CD4-positive, alpha-beta T cell treated with Interleukin-21 for 1 hour (primary cell): ENCODE measurements around the gene AP3M1.
"Not testable (repeated sequence)": the region's sequence is repeated elsewhere in the genome, so short reads cannot be mapped to it uniquely, and the experiment has no call there.

Experiments used
- DNase-seq: peaks from one replicate; pipeline ENCODE4 v3.0.0-alpha.2; 2020

AP3M1 gene

DNA sequence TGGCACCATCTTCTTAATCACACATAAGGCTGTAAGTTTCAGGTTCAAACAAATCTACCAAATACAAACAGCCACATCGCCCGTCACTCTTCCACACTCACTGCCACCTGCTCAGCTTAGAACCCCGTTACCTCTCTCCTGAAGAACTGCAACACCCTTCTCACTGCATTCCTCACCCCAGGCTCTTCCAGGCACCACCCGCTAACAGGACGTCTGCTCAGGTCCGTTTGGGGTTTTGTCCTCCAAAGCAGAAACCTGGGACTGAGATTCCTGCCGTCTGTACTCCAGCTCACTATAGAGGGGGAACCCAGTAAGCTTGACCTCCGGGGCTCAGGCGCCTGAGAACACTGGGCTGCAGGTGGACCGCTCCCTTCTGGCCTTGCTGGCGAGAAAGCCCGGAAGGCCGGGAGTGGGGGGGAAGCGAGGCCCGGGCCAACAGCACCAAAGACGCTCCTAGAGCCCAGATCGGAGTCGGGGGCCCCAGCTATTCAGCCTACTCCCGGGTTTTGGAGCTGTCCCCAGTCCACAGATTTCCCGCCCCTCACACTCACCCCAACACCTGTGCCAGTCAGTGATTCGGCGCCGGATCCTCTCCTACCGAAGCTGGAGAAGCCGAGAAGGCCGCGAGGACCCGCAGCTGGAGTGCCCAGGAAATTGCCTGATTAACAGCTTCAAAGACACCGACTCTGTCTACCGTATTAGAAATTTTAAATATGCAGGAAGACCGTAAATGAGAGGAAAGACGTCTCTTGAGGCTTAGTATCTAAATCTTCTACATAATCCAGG is at the start of gene AP3M1:
Gene AP3M1, minus strand, starts transcription at position 625 of the 786 bp plus-strand sequence. CDS start 12,449 bp downstream, outside the sequence.
- no peak for DNase-seq

DNA sequence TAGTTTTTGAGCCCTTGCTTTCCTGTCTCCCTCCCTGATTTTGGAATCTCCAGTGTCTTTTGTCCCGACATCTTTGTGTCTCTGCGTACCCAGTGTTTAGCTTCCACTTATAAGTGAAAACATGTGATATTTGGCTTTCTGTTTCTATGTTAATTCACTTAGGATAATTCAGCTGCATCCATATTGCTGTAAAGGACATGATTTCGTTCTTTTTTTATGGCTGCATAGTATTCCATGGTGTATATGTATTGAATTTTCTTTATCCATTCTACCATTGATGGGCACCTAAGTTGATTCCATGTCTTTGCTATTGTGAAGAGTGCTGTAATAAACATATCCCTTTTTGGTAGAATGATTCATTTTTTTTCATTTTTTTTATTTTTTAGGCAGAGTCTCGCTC is 48.7 kb upstream of the AP3M1 start:
- no peak for DNase-seq

DNA sequence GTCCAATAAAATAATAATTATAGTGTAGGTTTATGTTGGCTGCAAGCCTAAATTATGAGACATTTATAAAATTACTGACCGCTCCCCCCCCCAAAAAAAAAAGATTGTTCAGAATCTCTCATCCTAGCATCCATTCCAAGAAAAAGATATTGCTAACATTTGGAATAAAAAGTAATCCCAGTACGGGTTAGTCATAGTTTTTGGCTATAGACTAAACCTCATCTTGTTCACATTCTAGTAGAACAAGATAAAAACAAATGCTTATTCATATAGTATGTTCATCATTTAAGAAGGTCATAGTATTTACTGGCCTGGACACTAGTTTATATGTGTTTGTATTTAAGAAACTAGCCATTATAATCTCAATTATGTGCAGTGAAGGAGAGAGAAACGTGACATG is 44.4 kb upstream of the AP3M1 start:
- DNase-seq = no peak

- peak; percentile 38 for DNase-seq
These were observed 43.9 kb upstream of the AP3M1 start for GRCh38 chr10:74194545-74194944.

DNA sequence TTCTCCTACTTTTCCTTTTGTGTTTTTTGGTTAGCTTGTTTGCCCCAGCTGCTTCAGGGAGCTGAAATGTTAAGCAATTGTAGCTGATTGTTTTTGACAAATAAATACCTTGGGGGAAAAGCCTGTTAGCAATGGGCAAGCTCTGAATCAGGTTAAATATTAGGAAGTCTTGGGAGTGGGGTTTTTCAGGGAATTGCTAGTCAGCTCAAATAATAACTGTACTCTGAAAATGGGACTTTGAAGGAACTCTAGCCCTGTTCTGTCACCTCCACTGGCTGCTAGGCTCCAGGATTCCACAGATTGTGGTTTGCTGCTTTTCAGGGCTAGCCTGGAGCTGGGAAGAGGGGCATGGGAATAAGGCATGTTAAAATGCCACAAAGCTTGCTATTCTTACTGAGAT is 39.9 kb upstream of the AP3M1 start:
- no peak for DNase-seq

GRCh38 chr10:74189999-74190421 is 39.4 kb upstream of the AP3M1 start:
- DNase-seq = peak; percentile 30

DNA sequence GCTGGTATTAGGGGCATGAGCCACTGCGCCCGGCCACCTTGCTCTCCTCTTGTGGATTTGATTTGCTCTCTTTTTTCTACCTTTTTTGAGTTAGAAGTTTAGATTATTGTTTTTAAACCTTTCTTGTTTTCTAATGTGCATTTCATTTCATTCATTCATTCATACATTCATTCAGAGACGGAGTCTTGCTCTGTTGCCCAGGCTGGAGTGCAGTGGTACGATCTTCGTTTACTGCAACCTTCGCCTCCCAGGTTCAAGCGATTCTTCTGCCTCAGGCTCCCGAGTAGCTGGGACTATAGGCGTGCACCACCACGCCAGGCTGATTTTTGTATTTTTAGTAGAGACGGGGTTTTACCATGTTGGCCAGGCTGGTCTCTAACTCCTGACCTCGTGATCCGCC is 38.0 kb upstream of the AP3M1 start:
- not testable (repeated sequence) for DNase-seq

DNA sequence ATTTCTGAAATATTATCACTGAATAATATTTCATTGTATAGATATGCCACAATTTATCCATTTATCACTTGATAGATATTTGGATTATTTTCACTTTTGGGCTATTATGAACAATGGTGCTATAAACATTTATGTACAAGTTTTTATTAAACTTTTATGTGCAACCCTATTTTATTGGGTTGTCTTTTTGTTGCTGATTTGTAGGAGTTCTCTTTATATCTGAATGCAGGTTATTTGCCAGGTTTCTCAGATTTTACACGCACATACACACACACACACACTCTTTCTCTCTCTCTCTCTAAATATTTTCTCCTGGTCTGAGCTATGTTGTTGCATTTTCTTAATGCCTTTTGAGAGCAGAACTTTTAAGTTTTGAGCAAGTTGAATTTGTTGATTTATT is 36.6 kb upstream of the AP3M1 start:
- DNase-seq = no peak

DNA sequence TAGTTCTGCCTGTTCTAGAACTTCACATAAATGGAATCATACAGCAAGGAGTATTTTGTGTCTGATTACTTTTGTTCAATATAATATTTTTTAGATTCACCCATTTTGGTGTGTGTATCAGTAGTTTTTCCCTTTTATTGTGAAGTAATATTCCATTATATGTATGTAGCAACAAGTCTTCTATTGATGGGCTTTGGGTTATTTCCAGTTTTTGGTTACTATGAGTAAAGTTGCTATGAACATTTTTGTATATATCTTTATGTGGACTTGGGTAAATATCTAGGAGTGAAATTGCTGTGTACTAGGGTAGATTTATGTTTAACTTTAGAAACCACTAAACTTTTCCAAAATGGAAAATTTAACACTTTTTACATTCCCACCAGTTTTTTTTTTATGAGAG is 36.0 kb upstream of the AP3M1 start:
- DNase-seq = no peak

DNA sequence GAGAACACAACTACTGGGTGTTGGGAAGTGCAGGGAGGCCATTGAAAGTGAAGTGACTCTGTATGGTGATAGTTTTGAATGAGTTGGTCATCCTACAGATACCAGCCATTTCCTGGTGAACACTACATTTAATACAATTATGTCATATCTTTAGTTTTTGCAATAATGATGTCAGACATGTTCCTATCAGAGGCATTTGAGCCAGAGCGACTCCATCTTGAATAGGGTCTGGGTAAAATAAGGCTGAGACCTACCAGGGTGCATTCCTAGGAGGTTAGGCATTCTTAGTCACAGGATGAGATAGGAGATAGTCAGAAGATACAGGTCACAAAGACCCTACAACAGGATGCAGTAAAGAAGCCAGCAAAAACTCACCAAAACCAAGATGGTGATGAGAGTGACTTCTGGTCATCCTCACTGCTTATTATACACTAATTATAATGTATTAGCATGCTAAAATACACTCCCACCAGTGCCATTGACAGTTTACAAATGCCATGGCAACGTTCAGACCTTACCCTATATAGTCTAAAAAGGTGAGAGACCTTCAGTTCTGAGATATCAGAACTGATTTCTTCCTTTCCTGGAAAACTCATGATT is 28.6 kb upstream of the AP3M1 start:
- no peak for DNase-seq

GRCh38 chr10:74178042-74178791 is 27.6 kb upstream of the AP3M1 start:
- DNase-seq = no peak

- DNase-seq = no peak
These were observed 26.6 kb upstream of the AP3M1 start for GRCh38 chr10:74177140-74177677.

DNA sequence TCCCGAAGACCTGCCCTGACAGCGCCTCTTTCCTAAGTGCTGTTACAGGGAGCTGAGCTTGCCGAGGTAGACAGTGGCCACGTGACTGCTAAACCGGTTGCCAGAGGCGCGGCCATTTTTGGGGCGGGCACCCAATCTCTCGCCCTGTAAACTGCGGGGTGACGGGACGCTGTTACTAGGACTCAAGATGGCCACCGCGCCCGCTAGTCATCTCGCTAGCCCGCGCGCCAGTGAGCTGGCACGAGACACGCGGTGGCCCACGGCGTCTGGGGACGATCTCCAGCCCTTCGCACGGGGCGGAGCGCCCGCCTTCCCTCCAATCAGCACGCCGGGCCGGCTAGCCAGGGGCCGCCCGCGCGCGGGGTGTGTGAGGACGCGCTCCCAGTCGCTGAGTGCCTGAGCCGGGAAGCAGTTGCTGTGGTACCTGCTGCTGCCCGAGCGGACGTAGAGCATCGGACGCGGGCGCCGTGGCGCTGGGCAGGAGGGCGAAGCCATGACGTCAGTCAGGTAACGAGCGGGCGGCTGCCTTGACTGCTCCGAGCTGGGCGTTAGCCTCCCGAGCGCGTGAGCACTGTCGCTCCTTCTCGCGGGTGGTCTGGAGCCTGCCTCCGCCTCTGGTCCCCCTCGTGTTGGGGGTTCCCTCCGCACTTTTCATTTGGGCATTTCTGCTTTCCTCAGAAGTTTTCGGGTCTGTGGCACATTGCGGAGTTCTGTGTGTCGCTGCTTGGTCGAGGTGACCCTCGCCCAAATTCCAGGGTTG is 25.9 kb upstream of the AP3M1 start:
- peak; percentile 96 for DNase-seq

GRCh38 chr10:74175510-74176379 is 25.1 kb upstream of the AP3M1 start:
- no peak for DNase-seq

GRCh38 chr10:74174521-74174920 is 23.9 kb upstream of the AP3M1 start:
- DNase-seq = no peak

- DNase-seq = no peak
These were observed 21.0 kb upstream of the AP3M1 start for GRCh38 chr10:74171625-74172024.

DNA sequence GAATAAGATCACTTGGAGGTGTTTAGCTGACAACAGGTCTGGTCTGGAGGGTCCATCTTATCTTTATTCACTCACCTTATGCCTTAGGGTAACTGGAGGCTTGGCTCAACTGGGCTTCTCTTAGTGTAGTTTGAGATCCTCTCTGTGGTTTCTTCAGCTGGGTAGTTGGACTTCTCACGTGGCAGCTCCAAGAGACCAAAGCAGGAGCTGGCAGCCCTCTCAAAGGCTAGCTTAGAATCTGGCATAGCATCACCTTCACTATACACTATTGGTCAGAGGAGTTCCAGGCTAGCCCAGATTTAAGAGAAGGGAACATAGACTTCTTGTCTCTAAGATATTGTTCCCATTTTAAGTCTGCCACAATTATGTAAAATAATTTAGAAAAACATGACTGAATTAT is 16.8 kb upstream of the AP3M1 start:
- no peak for DNase-seq

DNA sequence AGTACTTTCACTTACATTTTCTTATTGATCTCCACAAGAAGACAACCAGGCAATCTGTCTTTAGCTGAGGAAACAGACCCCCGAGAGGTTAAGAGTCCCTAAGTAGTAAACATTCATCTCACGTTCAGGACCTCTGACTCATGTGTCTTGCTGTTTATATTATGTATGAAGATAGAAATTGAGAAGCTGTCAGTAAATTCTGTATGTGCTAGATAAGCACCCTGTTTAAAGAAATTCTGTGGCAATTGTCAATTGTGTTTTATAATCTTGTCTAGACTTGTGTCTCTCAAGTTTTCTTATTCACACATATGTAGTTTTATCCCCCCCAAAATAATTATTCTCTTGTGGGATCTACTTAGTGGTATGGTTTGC is 14.9 kb upstream of the AP3M1 start:
- no peak for DNase-seq

DNA sequence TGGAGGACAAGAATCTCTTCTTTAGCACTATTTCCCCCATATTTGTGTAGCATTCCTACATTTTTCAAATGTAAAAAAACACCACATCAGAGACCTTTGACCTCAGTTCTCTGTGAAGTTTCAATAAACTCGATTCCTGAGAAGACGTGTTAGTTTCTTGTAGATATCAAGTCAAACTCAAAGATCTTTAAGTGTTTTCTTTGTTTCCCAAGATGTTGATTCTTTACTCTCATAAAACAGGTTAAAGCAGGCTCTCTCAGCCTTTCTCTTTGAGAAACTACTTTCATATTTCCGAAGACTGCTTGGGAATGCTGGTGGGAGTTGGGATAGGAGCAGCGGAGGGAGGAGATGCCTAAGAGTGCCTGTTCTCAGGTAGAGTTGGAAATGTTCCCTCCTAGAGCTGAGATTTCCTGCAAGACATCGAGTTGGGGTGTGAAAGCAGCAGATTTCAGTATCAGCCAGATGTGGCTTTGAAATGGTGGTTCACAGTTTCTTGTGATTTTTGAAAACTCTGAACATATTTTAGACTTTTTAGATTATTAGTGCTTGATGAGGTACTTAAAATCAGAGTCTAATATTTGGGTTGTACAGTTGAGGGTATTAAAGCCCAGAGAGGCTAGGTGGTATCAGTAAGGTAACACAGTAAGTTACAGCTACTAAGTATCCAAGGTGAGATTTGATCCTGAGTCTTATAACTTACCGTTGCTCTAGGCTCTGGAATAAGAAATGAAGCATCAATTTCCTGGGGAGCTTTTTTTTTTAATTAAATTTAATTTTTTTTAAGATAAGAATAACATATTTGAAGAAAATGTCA is 14.3 kb upstream of the AP3M1 start:
- DNase-seq = no peak

GRCh38 chr10:74163319-74164068 is 12.9 kb upstream of the AP3M1 start:
- DNase-seq = no peak
